H1 (cell line): ENCODE measurements around the gene POLE3. TPM values are rescaled to one million over a fixed set of nuclear protein-coding genes. Genes with fewer than 3 reads are reported as not detected.

Experiments
- CTCF ChIA-PET: fragments of 300-600 bp; sonication (Branson Sonifier 250); formaldehyde crosslinking; loops from one replicate; lab custom pipeline; 2021; ENCODE audit not compliant: partially characterized antibody; lab: Charles Lee
- POLR2A ChIA-PET: fragments of 300-600 bp; sonication (Branson Sonifier 250); formaldehyde crosslinking; loops from one replicate; lab custom pipeline; 2021; ENCODE audit warnings: inconsistent platforms; ENCODE audit not compliant: partially characterized antibody; lab: Charles Lee
- DNase-seq, 2 experiments: peaks; one replicate each; pipeline versions ENCODE4 v3.0.0 to v3.0.0-alpha.2; 2010 to 2022; ENCODE audit warnings: low spot score in 2 of 2, low read depth in 1 of 2, mixed read lengths in 1 of 2
- FAIRE-seq: peaks from 2 replicates; lab custom pipeline; 2011; peaks lifted over from hg19 to GRCh38; lab: Jason Lieb, UNC
- H2AFZ ChIP-seq: 2 replicates; pipeline ENCODE4 v1.8.1; 2012; ENCODE audit warnings: low read length, inconsistent platforms
- H2AK5ac ChIP-seq: 2 replicates; pipeline ENCODE4 v1.6.1; 2013; ENCODE audit warnings: low read depth, low read length
- H2BK120ac ChIP-seq: replicated peaks from 2 replicates; pipeline ENCODE3; 2013; ENCODE audit warnings: low read depth, low read length, inconsistent platforms
- H2BK12ac ChIP-seq: 2 replicates; pipeline ENCODE4 v1.6.1; 2013; ENCODE audit warnings: low read depth, low read length
- H2BK15ac ChIP-seq: 2 replicates; pipeline ENCODE4 v1.6.1; 2013; ENCODE audit warnings: low read length
- H2BK20ac ChIP-seq: 2 replicates; pipeline ENCODE4 v1.6.1; 2013; ENCODE audit warnings: low read length
- H2BK5ac ChIP-seq: 2 replicates; pipeline ENCODE4 v1.6.1; 2013; ENCODE audit warnings: low read depth, low read length
- H3K14ac ChIP-seq: 2 replicates; pipeline ENCODE4 v1.6.1; 2013; ENCODE audit warnings: inconsistent platforms; ENCODE audit not compliant: insufficient read length
- H3K18ac ChIP-seq: 2 replicates; pipeline ENCODE4 v1.6.1; 2013; ENCODE audit warnings: low read length; ENCODE audit errors: extremely low read depth
- H3K23ac ChIP-seq: 2 replicates; pipeline ENCODE4 v1.6.1; 2013; ENCODE audit warnings: inconsistent platforms; ENCODE audit not compliant: insufficient read length
- H3K23me2 ChIP-seq: 2 replicates; pipeline ENCODE4 v1.6.1; 2013; ENCODE audit warnings: low read depth, low read length
- H3K27ac ChIP-seq: 2 replicates; pipeline ENCODE4 v1.6.1; 2011; ENCODE audit warnings: low read depth, low read length, inconsistent platforms
- H3K27me3 ChIP-seq, 4 experiments: replicated peaks in 1 of 4; 1 replicate in 1 of 4; 2 replicates in 3 of 4; pipeline versions ENCODE4 v1.6.1 to v1.8.1; 2011 to 2013; ENCODE audit warnings: low read length in 3 of 4, mild to moderate bottlenecking in 3 of 4, inconsistent platforms in 2 of 4, mixed read lengths in 2 of 4, moderate library complexity in 1 of 4; ENCODE audit not compliant: control insufficient read depth in 3 of 4, insufficient read depth in 3 of 4; ENCODE audit errors: extremely low read depth in 1 of 4
- H3K36me3 ChIP-seq, 4 experiments: 2 replicates each; pipeline versions ENCODE4 v1.6.1 to v1.8.1; 2011 to 2013; ENCODE audit warnings: mild to moderate bottlenecking in 4 of 4, low read length in 3 of 4, moderate library complexity in 2 of 4, control low read depth in 1 of 4, inconsistent platforms in 1 of 4; ENCODE audit not compliant: insufficient read depth in 4 of 4, control insufficient read depth in 2 of 4
- H3K4ac ChIP-seq: replicated peaks from 2 replicates; pipeline ENCODE3; 2013; ENCODE audit warnings: low read length, low read depth, mixed read lengths, inconsistent platforms; ENCODE audit not compliant: insufficient read length
- H3K4me1 ChIP-seq, 4 experiments: replicated peaks in 1 of 4; 1 replicate in 1 of 4; 2 replicates in 3 of 4; pipeline versions ENCODE4 v1.6.1 to v1.8.1; 2011 to 2013; ENCODE audit warnings: low read length in 3 of 4, inconsistent platforms in 2 of 4, mixed read lengths in 1 of 4; ENCODE audit not compliant: insufficient read depth in 4 of 4, control insufficient read depth in 3 of 4
- H3K4me2 ChIP-seq, 2 experiments: 2 replicates each; pipeline versions ENCODE4 v1.6.1 to v1.8.1; 2011 to 2013; ENCODE audit warnings: low read depth in 2 of 2, low read length in 2 of 2, control low read depth in 1 of 2, inconsistent platforms in 1 of 2, mild to moderate bottlenecking in 1 of 2; ENCODE audit not compliant: insufficient read depth in 1 of 2
- H3K4me3 ChIP-seq, 4 experiments: fragments of 200-600, 300-600 bp in 1 of 4; sonication (generic), shearing (Covaris generic), sonication (Bioruptor Twin) in 1 of 4; 2 replicates each; pipeline versions ENCODE4 v1.5.1 to v1.8.1; 2011 to 2016; ENCODE audit warnings: low read length in 4 of 4, low read depth in 3 of 4, control low read depth in 2 of 4, inconsistent platforms in 2 of 4, mild to moderate bottlenecking in 2 of 4, mixed read lengths in 1 of 4, moderate library complexity in 1 of 4; ENCODE audit not compliant: insufficient read depth in 2 of 4; ENCODE audit errors: extremely low read depth in 1 of 4
- H3K56ac ChIP-seq: replicated peaks from 2 replicates; pipeline ENCODE3; 2013; ENCODE audit warnings: low read depth, mild to moderate bottlenecking, mixed read lengths, low read length, inconsistent platforms; ENCODE audit not compliant: insufficient read length
- H3K79me1 ChIP-seq: 2 replicates; pipeline ENCODE4 v1.6.1; 2013; ENCODE audit warnings: low read depth, low read length, control low read depth
- H3K79me2 ChIP-seq, 2 experiments: 2 replicates each; pipeline versions ENCODE4 v1.6.1 to v1.8.1; 2012 to 2013; ENCODE audit warnings: low read length in 2 of 2, mild to moderate bottlenecking in 2 of 2, inconsistent platforms in 1 of 2; ENCODE audit not compliant: insufficient read depth in 2 of 2, control insufficient read depth in 1 of 2
- H3K9ac ChIP-seq, 4 experiments: replicated peaks in 1 of 4; 1 replicate in 1 of 4; 2 replicates in 3 of 4; pipeline versions ENCODE4 v1.6.1 to v1.8.1; 2011 to 2013; ENCODE audit warnings: low read depth in 3 of 4, low read length in 3 of 4, control low read depth in 2 of 4, mild to moderate bottlenecking in 2 of 4, moderate library complexity in 2 of 4, inconsistent platforms in 1 of 4; ENCODE audit errors: extremely low read depth in 1 of 4
- H3K9me3 ChIP-seq, 2 experiments: 2 replicates each; pipeline versions ENCODE4 v1.6.1 to v1.8.1; 2012 to 2013; ENCODE audit warnings: mild to moderate bottlenecking in 2 of 2, moderate library complexity in 2 of 2, control low read depth in 1 of 2, inconsistent platforms in 1 of 2, low read depth in 1 of 2, low read length in 1 of 2, mixed read lengths in 1 of 2; ENCODE audit not compliant: insufficient read depth in 2 of 2
- H4K20me1 ChIP-seq, 2 experiments: replicated peaks in 1 of 2; 2 replicates each; pipeline versions ENCODE3 to v1.8.1; 2011 to 2013; ENCODE audit warnings: inconsistent platforms in 2 of 2, low read length in 2 of 2, mild to moderate bottlenecking in 1 of 2; ENCODE audit not compliant: insufficient read depth in 2 of 2, control insufficient read depth in 1 of 2
- H4K5ac ChIP-seq: 2 replicates; pipeline ENCODE4 v1.6.1; 2013; ENCODE audit warnings: low read length, low read depth, mixed read lengths, inconsistent platforms; ENCODE audit not compliant: insufficient read length
- H4K8ac ChIP-seq: 2 replicates; pipeline ENCODE4 v1.8.0; 2013; ENCODE audit warnings: mild to moderate bottlenecking, moderate library complexity, low read length, inconsistent platforms; ENCODE audit not compliant: insufficient read depth; ENCODE audit errors: extremely low read depth
- H4K91ac ChIP-seq: replicated peaks from 2 replicates; pipeline ENCODE3; 2013; ENCODE audit warnings: low read length, mixed read lengths, inconsistent platforms; ENCODE audit not compliant: insufficient read length
- ASH2L ChIP-seq: fragments of 200-600, 300-600 bp; sonication (generic); IDR thresholded peaks from one replicate; pipeline ENCODE4 v1.7.1; 2017; ENCODE audit warnings: low read length
- BCL11A ChIP-seq, 2 experiments: IDR thresholded peaks; one replicate each; pipeline ENCODE4 v1.6.1; 2011; ENCODE audit warnings: low read depth in 2 of 2, low read length in 2 of 2, mild to moderate bottlenecking in 2 of 2
- CBX5 ChIP-seq: fragments of 300-800, 300-1000 bp; sonication (generic); IDR thresholded peaks from 2 replicates; pipeline ENCODE4 v1.7.1; 2016; ENCODE audit warnings: antibody characterized with exemption, low read length, low read depth
- CBX8 ChIP-seq: fragments of 300-800, 300-1000 bp; sonication (generic); IDR thresholded peaks from 2 replicates; pipeline ENCODE4 v1.7.1; 2016; ENCODE audit warnings: low read depth, low read length, borderline replicate concordance
- JUN ChIP-seq: IDR thresholded peaks from 2 replicates; pipeline ENCODE4 v1.6.1; 2011; ENCODE audit warnings: low read depth, mild to moderate bottlenecking, improper control_type of control experiment, low read length
- KDM1A ChIP-seq: fragments of 200-600, 300-600 bp; sonication (generic); IDR thresholded peaks from 2 replicates; pipeline ENCODE4 v1.7.1; 2016; ENCODE audit warnings: mild to moderate bottlenecking, low read length, borderline replicate concordance
- NANOG ChIP-seq: IDR thresholded peaks from 2 replicates; pipeline ENCODE4 v1.6.1; 2011; ENCODE audit warnings: low read length, low read depth, mild to moderate bottlenecking, inconsistent platforms; ENCODE audit not compliant: insufficient read depth, poor library complexity, severe bottlenecking
- POLR2AphosphoS5 ChIP-seq: IDR thresholded peaks from 2 replicates; pipeline ENCODE4 v1.6.1; 2011; ENCODE audit warnings: low read depth, low read length
- RAD21 ChIP-seq, 2 experiments: IDR thresholded peaks in 1 of 2; conservative IDR thresholded peaks in 1 of 2; 2 replicates each; pipeline ENCODE4 v1.6.1; 2011; ENCODE audit warnings: low read depth in 2 of 2, low read length in 2 of 2, improper control_type of control experiment in 1 of 2, inconsistent platforms in 1 of 2, mild to moderate bottlenecking in 1 of 2, moderate library complexity in 1 of 2
- SAP30 ChIP-seq: fragments of 300-600 bp; sonication (generic); IDR thresholded peaks from 2 replicates; pipeline ENCODE4 v1.7.1; 2012; ENCODE audit warnings: low read length, moderate library complexity, mild to moderate bottlenecking, inconsistent platforms; ENCODE audit not compliant: insufficient read depth, insufficient replicate concordance
- SP4 ChIP-seq: IDR thresholded peaks from 2 replicates; pipeline ENCODE4 v1.6.1; 2012; ENCODE audit warnings: low read length, inconsistent platforms
- SRF ChIP-seq: IDR thresholded peaks from 2 replicates; pipeline ENCODE4 v1.6.1; 2011; ENCODE audit warnings: mild to moderate bottlenecking, low read depth, low read length, moderate library complexity
- SUZ12 ChIP-seq: fragments of 200-600 bp; sonication (generic); IDR thresholded peaks from 2 replicates; pipeline ENCODE4 v1.6.1; 2012; ENCODE audit warnings: mild to moderate bottlenecking, inconsistent platforms, low read length, moderate library complexity, mixed read lengths
- YY1 ChIP-seq: IDR thresholded peaks from 2 replicates; pipeline ENCODE4 v1.6.1; 2011; ENCODE audit warnings: low read depth, mild to moderate bottlenecking, low read length
- ZNF274 ChIP-seq: IDR thresholded peaks from 2 replicates; pipeline ENCODE4 v1.7.0; 2012; ENCODE audit warnings: low read length, borderline replicate concordance; ENCODE audit errors: extremely low read depth
- WGBS, 2 experiments: shearing (Covaris generic) in 1 of 2; methylation state at CpG; one replicate each; pipeline versions ENCODE4 v1.1.6 to v1.1.7; 2013 to 2015; ENCODE audit warnings: low lambda C conversion rate in 2 of 2, mixed read lengths in 2 of 2, inconsistent platforms in 1 of 2, low coverage in 1 of 2, missing lambda C conversion rate in 1 of 2; ENCODE audit not compliant: insufficient replicate concordance in 2 of 2, insufficient coverage in 1 of 2, insufficient read length in 1 of 2; ENCODE audit errors: extremely low coverage in 1 of 2, missing lambda C conversion rate in 1 of 2; 5-methylcytosine and 5-hydroxymethylcytosine counted together
- polyA plus RNA-seq, 7 experiments: library from polyadenylated mRNA; depleted of rRNA in 3 of 7; stranded (reverse) in 5 of 7; unstranded in 2 of 7; fragments of >200 nt in 5 of 7; fragments of 200-250 nt in 2 of 7; gene quantifications; 1 replicate in 5 of 7; 2 replicates in 1 of 7; 4 replicates in 1 of 7; pipeline versions ENCODE4 v1.2.1 to v1.2.3, GENCODE V29; 2011 to 2013; ENCODE audit warnings: missing spikeins in 2 of 7, mixed read lengths in 2 of 7
- total RNA-seq: library from RNA; stranded (reverse); fragmentation: NEBNext Ultra II Directional; extraction: Animal tissue kit (Norgen Biotek cat#: 25700); gene quantifications from 2 replicates; pipeline ENCODE4 v1.2.1, GENCODE V29; 2021

POLE3 gene
- total and polyA plus RNA-seq, 2 of the 8 experiments (the other 6 are each of a cell fraction or from before 2014, with no cell fraction given) = 52.7 to 77.3 TPM

DNA sequence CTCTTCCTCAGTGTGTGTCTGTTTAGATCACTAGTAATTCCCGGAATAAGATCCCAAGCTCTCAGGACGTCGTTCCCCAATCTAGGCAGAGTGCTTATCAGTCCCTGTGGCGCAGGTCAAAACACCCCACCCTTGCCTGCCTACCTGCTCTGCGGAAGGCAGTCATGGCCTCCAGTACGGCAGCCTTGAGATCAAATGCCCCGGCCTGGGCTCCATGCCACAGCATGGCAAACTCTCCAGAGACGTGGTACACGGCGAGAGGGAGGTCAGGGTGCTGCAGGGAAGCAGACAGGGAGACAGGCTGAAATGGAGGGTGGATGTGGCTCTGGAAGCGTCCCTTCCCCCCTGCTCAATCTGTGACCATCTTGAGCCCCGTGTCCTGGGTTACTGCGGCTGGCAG, 21.6 kb downstream of the POLE3 start:
- Histone ChIP-seq H2BK120ac (no peak overlapping the region), H2AK5ac (no peak overlapping the region), H3K27ac (no peak overlapping the region), H3K4me2 (no peak overlapping the region), H3K9ac (no peak overlapping the region), H3K79me1 (no peaks in the 10 kb centered on the region)
- no peak for DNase-seq
- POLR2A ChIA-PET = no interaction called here
- TF ChIP-seq JUN = no peak
- no peak for TF ChIP-seq SRF
- TF ChIP-seq ASH2L = no peak
- TF ChIP-seq SUZ12 = no peak
- no peak for TF ChIP-seq YY1
- TF ChIP-seq ZNF274 = no peak
- TF ChIP-seq KDM1A = no peak
- TF ChIP-seq RAD21 (IDR thresholded peaks at IDR 0.05 in 1 of 2, conservative IDR thresholded peaks at IDR 0.05 in 1 of 2; ENCODE audit: low read depth in 2 of 2, low read length in 2 of 2) = no peak
- no peak for TF ChIP-seq POLR2AphosphoS5
- no peak for TF ChIP-seq SP4
- no peak for TF ChIP-seq CBX5
- no peak for TF ChIP-seq BCL11A (IDR thresholded peaks at IDR 0.05; ENCODE audit: low read depth in 2 of 2, low read length in 2 of 2)
- TF ChIP-seq CBX8 = no peak
- no peak for TF ChIP-seq SAP30
- no peak for TF ChIP-seq NANOG
- TF ChIP-seq, all 59 proteins: peak for 0
- no peak for FAIRE-seq
- Histone ChIP-seq H3K23me2 (no peaks in the 10 kb centered on the region), H2BK12ac (no peak overlapping the region), H3K9me3 (no peaks in the 10 kb centered on the region), H2BK20ac (no peak overlapping the region), H4K8ac (no peak overlapping the region), H3K4me1 (no peaks in the 10 kb centered on the region), H3K4me3 (no peak overlapping the region), H3K4ac (no peak overlapping the region), H3K14ac (no peak overlapping the region), H4K5ac (no peak overlapping the region), H3K79me2 (no peaks in the 10 kb centered on the region), H4K91ac (no peak overlapping the region), H3K36me3 (peaks cover 0 to 12% (median 5%) of the 10 kb centered on the region in 4 experiments; a peak in 5 of 8 replicates), H3K56ac (no peak overlapping the region), H2BK15ac (no peak overlapping the region), H3K23ac (no peak overlapping the region), H2AFZ (no peak overlapping the region), H3K18ac (no peak overlapping the region), H2BK5ac (no peak overlapping the region), H4K20me1 (peaks cover 0 to 2% of the 10 kb centered on the region in 2 experiments), H3K27me3 (no peaks in the 10 kb centered on the region)
- CTCF ChIA-PET = interaction anchor here (0.8 to 1.6 kb wide), 5 partner anchors 10 to 269 kb away, joined by 3 to 4 read pairs (median 3); no protein-coding TSS in a partner anchor
- 88% methylated on average over 12 of the region's 13 CpGs; no CpG with 5 or more reads in 1 of the 2 experiments for WGBS, 2 experiments
